Activated CD4-positive, alpha-beta T cell treated with anti-CD3 and anti-CD28 coated beads, Interleukin-2, amount 50 U/mL, for 48 hours (primary cell): ENCODE measurements around the gene NTRK2.

Experiments
- DNase-seq, 2 experiments: peaks; one replicate each; pipeline ENCODE4 v3.0.0-alpha.2; 2020

Gene NTRK2

GRCh38 chr9:84686068-84686467 is 16.5 kb downstream of the NTRK2 start:
- DNase-seq: no peak

DNA sequence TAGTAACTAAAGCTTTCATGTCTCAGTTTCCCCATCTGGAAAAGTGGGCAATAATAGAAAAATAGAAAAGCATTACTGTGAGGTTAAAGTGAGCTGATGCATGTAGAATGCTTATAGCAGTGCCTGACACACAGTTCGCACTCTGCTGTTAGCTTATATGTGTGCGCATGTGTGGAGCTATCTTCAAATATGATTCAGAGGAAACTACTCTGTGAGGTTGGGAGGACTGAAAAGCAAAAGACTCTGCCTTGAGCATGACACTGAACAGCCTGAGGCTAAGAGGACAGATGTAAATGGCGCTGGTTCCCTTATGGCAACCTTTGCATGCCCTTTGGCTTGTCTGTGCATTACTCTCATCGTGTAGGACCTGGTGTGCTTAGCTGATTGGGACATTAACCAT is 19.4 kb downstream of the NTRK2 start:
- no peak for DNase-seq

DNA sequence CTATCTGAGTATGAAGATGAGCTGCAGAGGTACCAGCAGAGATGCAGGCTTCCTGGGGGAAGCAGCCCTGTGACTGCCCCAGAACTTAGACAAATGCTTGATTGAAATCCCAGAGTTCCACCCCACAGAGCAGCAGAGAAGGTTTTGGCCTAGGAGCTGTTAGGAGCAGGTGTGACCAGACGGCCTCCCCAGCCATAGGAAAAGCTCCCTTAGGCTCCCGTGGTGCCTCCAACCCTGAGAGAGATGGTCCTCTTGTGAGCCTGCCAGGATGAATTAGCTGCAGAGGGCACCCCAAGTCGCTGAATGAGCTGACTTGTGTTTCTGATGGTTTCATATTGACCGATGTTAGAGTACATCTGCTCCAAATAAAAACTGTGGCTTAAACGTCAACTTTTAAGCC is 22.1 kb downstream of the NTRK2 start:
- DNase-seq: no peak

- no peak for DNase-seq
Observed at GRCh38 chr9:84694248-84694647, 24.7 kb downstream of the NTRK2 start.

DNA sequence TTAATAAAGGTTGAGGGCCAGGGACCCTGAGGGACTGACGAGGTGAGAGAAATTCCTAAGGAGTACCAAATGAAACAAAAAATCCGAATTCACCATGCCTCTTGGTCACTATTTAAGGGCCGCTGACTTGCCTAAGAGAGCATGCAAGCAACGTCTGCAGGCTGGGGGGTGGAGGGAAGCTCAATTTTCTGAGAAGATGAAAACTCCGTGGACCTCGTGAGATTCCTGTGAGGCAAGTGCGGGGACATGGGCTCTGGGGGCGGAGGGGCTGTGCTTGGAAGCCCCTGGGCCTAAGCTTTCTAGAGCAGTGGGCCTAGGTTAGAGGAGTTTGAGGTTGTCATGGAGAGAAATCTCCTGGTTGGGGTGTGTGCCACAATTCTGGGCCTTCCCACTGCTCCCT is 27.5 kb downstream of the NTRK2 start:
- no peak for DNase-seq

- DNase-seq: peak; percentile 62 to 70
Observed at GRCh38 chr9:84697509-84698114, 28.1 kb downstream of the NTRK2 start.

GRCh38 chr9:84698323-84698722 is 28.8 kb downstream of the NTRK2 start:
- DNase-seq: no peak

DNA sequence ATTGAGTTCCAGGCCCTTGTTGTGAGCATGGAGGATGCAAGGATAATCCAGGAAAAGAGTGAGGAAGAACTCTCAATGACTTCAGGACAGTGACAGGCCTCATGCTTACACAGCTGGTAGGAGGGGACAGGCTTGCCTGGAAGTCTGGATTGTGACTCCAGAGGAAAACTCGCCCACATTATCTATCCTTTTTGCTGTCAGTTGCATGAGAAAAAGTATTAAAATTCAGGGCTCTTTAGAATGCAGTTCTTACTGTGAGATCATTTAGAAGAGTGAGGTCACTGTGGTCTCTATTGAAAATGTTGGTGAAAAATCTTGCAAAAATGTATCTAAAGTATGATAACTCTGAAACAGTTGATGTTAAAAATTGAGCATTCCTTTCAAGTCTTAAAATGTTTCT is 30.5 kb downstream of the NTRK2 start:
- no peak for DNase-seq

GRCh38 chr9:84701801-84702200 is 32.3 kb downstream of the NTRK2 start:
- DNase-seq: no peak

DNA sequence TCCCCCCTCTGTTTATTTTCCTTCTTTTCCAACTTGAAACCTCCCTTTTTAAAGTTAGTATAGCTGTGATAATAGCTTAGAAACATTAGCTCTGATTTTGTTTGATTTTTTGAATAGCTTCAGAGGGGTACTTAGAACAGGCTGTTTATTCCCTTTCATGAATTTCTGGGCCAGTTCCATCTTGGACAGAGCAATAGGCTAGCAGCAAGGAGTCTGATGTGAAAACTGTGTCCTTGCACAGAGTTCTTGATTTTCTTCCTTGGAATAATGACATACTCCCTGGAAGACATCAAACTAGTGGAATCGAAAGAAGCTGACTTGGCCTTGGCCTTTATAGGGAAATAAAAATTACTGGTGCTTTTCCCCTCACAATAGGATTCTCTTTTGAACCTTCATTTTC is 32.9 kb downstream of the NTRK2 start:
- no peak for DNase-seq

DNA sequence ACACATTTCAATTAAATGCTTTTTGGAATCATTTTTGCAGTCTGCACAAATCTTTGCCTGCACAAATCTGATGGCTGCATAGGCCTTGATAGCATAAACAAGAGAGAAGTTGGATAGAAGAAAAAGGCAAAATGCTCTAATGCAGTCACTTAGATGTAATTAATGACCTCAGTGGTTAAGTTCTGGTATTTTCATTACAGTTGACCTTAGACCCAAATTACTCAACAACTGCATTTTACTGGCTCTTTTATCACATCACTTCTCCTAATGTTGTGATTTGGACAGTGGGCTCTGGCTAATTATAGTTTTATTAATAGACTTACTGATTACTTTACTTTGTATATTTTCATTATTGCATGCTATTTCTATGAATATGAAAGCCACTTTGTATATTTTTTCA is 34.3 kb downstream of the NTRK2 start:
- DNase-seq: no peak

DNA sequence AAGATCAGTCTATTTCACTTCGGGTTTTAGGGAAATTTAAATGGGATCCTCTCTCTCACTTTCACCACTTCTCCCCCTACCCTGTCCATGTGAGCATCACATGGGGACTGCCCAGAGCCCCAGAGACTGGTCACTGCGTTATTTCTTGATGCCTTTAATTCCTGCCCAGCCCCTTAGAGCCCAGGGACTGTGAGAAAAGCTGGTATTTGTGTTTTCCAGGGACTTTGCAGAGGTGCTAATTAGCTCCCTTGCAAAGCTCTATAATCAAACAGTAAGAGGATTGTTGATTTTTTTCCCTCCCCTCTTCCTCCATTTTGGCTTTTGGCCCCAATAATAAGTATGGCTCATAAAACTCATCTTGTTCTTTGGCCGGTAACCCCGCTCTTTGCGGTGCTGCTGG is 35.6 kb downstream of the NTRK2 start:
- no peak for DNase-seq

- no peak for DNase-seq
Observed at GRCh38 chr9:84708400-84708799, 38.9 kb downstream of the NTRK2 start.

GRCh38 chr9:84709056-84709455 is 39.5 kb downstream of the NTRK2 start:
- no peak for DNase-seq

DNA sequence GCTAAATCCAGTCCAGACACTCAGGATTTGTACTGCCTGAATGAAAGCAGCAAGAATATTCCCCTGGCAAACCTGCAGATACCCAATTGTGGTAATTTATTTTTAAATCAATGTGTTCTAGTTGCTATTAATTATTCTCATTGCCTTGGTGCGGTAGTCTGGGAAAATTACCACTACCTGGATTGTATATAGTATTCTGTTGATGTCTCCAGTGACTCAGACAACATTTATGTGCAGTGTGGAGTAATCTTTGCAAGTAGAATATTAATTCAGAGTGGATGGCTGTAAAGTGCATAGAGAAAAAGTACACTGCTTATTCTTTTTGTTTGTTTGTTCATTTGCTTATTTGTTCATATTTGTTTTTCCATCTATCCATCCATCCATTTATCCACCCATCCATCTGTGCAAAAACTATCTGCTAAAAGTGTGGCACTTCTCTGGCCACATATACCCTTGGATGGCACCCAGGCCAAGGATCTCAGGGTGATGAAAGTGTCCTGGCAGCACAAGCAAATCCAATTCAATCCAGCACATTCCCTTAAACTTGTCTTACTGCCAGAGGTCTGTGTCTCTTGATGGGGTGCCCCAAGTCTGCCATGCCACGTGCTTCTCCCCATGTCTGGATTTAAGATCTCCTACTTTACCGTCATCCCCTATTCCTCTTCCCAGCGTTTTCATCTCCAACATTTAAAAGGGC is 41.3 kb downstream of the NTRK2 start:
- DNase-seq: no peak

- no peak for DNase-seq
Observed at GRCh38 chr9:84711398-84711777, 41.9 kb downstream of the NTRK2 start.

GRCh38 chr9:84711936-84712335 is 42.4 kb downstream of the NTRK2 start:
- DNase-seq: peak in 1 of 2 experiments; percentile 21

DNA sequence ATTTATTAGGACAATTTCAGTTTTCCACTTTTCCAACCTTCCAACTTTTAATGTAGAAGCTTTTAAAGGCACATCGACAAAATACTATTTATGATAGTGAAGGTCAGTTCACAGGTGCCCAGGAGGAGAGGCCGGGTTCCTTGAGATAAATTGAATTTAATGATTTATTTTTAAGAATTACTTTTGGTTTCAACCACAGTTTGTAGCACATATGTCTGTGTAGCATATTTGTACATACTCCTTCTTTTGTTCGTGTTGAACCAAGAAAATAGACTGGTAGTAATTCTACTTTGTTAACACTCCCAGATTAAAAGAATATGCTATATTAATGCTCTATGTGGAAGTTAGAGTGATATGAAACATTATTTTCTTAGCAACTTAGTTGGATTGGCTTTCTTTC is 46.7 kb downstream of the NTRK2 start:
- no peak for DNase-seq

DNA sequence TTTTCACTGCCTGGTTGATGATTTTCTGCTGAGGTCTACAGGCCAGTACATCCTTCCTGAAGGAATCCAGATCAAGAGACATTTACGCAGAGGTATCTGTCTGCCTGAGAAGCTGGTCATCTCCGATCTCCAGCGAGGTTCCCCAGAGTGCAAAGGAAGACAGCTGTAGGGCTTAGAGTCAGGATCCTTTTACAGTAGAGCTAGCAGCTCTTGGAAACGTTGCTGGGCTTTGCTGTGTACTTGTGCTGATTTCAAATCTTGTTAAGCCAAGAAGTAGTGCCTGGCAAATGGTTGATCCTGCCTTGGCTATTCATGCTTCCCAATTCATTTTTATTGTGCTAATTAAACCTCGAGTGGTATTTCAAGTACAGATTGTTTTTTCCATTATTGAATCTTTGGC is 48.9 kb downstream of the NTRK2 start:
- no peak for DNase-seq

GRCh38 chr9:84722388-84722989 is 53.0 kb downstream of the NTRK2 start:
- no peak for DNase-seq

DNA sequence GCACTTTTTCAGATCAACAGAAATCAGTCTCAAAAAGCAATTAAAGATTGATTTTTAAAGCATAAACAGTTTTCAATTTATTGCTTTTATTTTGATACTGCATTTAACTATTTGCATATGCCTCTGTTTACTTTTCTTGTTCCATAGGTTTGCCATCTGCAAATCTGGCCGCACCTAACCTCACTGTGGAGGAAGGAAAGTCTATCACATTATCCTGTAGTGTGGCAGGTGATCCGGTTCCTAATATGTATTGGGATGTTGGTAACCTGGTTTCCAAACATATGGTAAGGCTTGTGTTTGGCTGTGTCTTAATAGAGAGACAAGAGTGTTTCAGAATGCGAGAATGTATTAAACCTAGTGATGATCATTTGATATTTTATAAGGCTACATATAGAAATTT is 53.9 kb downstream of the NTRK2 start:
- DNase-seq: no peak

GRCh38 chr9:84731696-84732095 is 62.2 kb downstream of the NTRK2 start:
- no peak for DNase-seq

DNA sequence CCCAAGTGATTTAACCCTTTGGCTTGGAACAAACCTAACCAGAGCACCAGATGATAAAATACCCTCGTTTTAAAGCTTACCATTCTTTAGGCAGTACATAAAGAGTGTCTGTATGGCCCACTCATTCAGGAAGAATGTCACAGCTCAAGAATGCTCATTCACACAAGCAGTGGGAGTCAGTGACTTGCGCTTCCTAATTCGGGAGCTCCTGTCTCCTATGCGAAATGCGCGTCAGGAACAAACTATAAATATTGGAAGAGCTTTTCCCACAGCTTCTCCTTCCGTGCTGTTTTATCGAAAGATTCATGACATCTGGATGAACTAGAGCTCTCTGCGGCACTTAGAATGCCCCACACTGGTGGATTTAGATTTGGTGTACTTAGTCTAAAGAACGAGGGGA is 66.6 kb downstream of the NTRK2 start:
- DNase-seq: no peak

DNA sequence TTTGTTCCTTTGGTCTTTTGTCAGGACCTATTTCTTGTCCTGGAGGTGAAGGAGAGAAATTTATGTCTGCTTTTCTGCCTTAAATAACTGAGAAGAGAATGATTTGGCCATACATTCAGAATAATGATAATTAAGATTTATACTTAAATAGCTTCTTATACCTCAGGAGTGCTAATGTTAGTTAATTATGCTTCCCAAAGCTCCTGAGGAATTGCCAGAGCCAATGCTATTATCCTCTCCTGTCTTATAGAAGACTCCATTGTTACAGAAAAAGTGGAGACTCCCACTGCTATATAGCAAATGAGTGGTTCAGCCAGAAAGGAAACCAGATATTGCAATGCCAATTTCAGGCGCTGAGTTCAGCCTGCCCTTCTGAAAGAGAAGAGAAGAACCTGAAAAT is 67.0 kb downstream of the NTRK2 start:
- DNase-seq: no peak

GRCh38 chr9:84738353-84738752 is 68.8 kb downstream of the NTRK2 start:
- DNase-seq: no peak
